Liver (tissue), 9 donors: ENCODE measurements around the gene B4GALT4. TPM values are rescaled to one million over a fixed set of nuclear protein-coding genes. Genes with fewer than 3 reads are reported as not detected.

Experiments used
- DNase-seq: peaks from one replicate; pipeline ENCODE4 v3.0.0-alpha.2; 2017; ENCODE audit warnings: low spot score
- H3K27ac ChIP-seq, 2 donors: one replicate each; pipeline ENCODE4 v1.7.0; 2013; ENCODE audit warnings: inconsistent platforms in 2 of 2, low read length in 2 of 2, control low read depth in 1 of 2, low read depth in 1 of 2, mild to moderate bottlenecking in 1 of 2
- H3K27me3 ChIP-seq, 4 donors: one replicate each; pipeline versions ENCODE4 v1.6.1 to v1.7.0; 2013; ENCODE audit warnings: low read length in 3 of 4, inconsistent platforms in 1 of 4, mild to moderate bottlenecking in 1 of 4, moderate library complexity in 1 of 4; ENCODE audit not compliant: control insufficient read depth in 4 of 4, insufficient read depth in 4 of 4
- H3K36me3 ChIP-seq, 4 donors: one replicate each; pipeline versions ENCODE4 v1.6.1 to v1.7.0; 2013; ENCODE audit warnings: low read length in 3 of 4, mild to moderate bottlenecking in 3 of 4, low read depth in 1 of 4, moderate library complexity in 1 of 4; ENCODE audit not compliant: control insufficient read depth in 4 of 4, insufficient read depth in 3 of 4
- H3K4me1 ChIP-seq, 4 donors: one replicate each; pipeline versions ENCODE4 v1.6.1 to v1.7.0; 2013; ENCODE audit warnings: low read length in 3 of 4, mild to moderate bottlenecking in 3 of 4, moderate library complexity in 1 of 4; ENCODE audit not compliant: control insufficient read depth in 4 of 4, insufficient read depth in 4 of 4
- H3K4me3 ChIP-seq, 3 donors: one replicate each; pipeline versions ENCODE4 v1.6.1 to v1.7.0; 2013; ENCODE audit warnings: low read length in 3 of 3, control low read depth in 1 of 3, low read depth in 1 of 3, mild to moderate bottlenecking in 1 of 3
- H3K9ac ChIP-seq, 2 donors: one replicate each; pipeline ENCODE4 v1.7.0; 2013; ENCODE audit warnings: low read length in 2 of 2, mild to moderate bottlenecking in 2 of 2, moderate library complexity in 2 of 2, control low read depth in 1 of 2, low read depth in 1 of 2
- H3K9me3 ChIP-seq, 4 donors: one replicate each; pipeline versions ENCODE4 v1.6.1 to v1.7.0; 2013; ENCODE audit warnings: low read length in 3 of 4; ENCODE audit not compliant: control insufficient read depth in 4 of 4
- ATF3 ChIP-seq: IDR thresholded peaks from 2 replicates; pipeline ENCODE4 v1.6.1; 2016; ENCODE audit warnings: antibody characterized with exemption
- CTCF ChIP-seq: fragments of 150-350 bp; IDR thresholded peaks from 2 replicates; pipeline ENCODE4 v1.5.1; 2017; ENCODE audit warnings: improper control_type of control experiment, low read depth, low read length; ENCODE audit not compliant: missing input control
- EGR1 ChIP-seq, 2 donors: IDR thresholded peaks; 2 replicates each; pipeline ENCODE4 v1.6.1; 2016 to 2018; ENCODE audit warnings: antibody characterized with exemption in 2 of 2, low read depth in 2 of 2
- FOXA1 ChIP-seq: IDR thresholded peaks from 2 replicates; pipeline ENCODE4 v1.6.1; 2016; ENCODE audit warnings: antibody characterized with exemption
- FOXA2 ChIP-seq: IDR thresholded peaks from 2 replicates; pipeline ENCODE4 v1.6.1; 2016; ENCODE audit warnings: antibody characterized with exemption
- GABPA ChIP-seq, 2 donors: IDR thresholded peaks in 1 of 2; conservative IDR thresholded peaks in 1 of 2; 2 replicates each; pipeline ENCODE4 v1.6.1; 2016; ENCODE audit warnings: antibody characterized with exemption in 2 of 2, mild to moderate bottlenecking in 1 of 2, moderate library complexity in 1 of 2
- HNF4A ChIP-seq, 2 donors: conservative IDR thresholded peaks; 2 replicates each; pipeline ENCODE4 v1.6.1; 2016; ENCODE audit warnings: antibody characterized with exemption in 2 of 2, mild to moderate bottlenecking in 2 of 2
- HNF4G ChIP-seq: IDR thresholded peaks from 2 replicates; pipeline ENCODE4 v1.6.1; 2016; ENCODE audit warnings: antibody characterized with exemption
- JUND ChIP-seq, 2 donors: IDR thresholded peaks; 2 replicates each; pipeline ENCODE4 v1.6.1; 2016; ENCODE audit warnings: antibody characterized with exemption in 2 of 2
- MAX ChIP-seq: IDR thresholded peaks from 2 replicates; pipeline ENCODE4 v1.6.1; 2016; ENCODE audit warnings: antibody characterized with exemption
- NR2F2 ChIP-seq: IDR thresholded peaks from 2 replicates; pipeline ENCODE4 v1.6.1; 2016; ENCODE audit warnings: antibody characterized with exemption
- RAD21 ChIP-seq, 2 donors: IDR thresholded peaks; 2 replicates each; pipeline ENCODE4 v1.6.1; 2016; ENCODE audit warnings: antibody characterized with exemption in 2 of 2, mild to moderate bottlenecking in 2 of 2
- REST ChIP-seq: IDR thresholded peaks from 2 replicates; pipeline ENCODE4 v1.6.1; 2016; ENCODE audit warnings: antibody characterized with exemption, mild to moderate bottlenecking
- RXRA ChIP-seq, 2 donors: IDR thresholded peaks; 2 replicates each; pipeline ENCODE4 v1.6.1; 2017 to 2018; ENCODE audit warnings: antibody characterized with exemption in 2 of 2, mild to moderate bottlenecking in 1 of 2
- SP1 ChIP-seq: IDR thresholded peaks from 2 replicates; pipeline ENCODE4 v1.6.1; 2018; ENCODE audit warnings: antibody characterized with exemption, mild to moderate bottlenecking
- TAF1 ChIP-seq: conservative IDR thresholded peaks from 2 replicates; pipeline ENCODE4 v1.6.1; 2016; ENCODE audit warnings: antibody characterized with exemption, mild to moderate bottlenecking
- YY1 ChIP-seq: IDR thresholded peaks from 2 replicates; pipeline ENCODE4 v1.6.1; 2016; ENCODE audit warnings: antibody characterized with exemption, mild to moderate bottlenecking
- ZBTB33 ChIP-seq: IDR thresholded peaks from 2 replicates; pipeline ENCODE4 v1.6.1; 2016; ENCODE audit warnings: antibody characterized with exemption
- WGBS: extraction: QIAGEN DNeasy Blood & Tissue Kit; methylation state at CpG from one replicate; pipeline ENCODE4 v1.1.7; 2013; 5-methylcytosine and 5-hydroxymethylcytosine counted together
- polyA plus RNA-seq, 2 donors: library from polyadenylated mRNA; stranded (reverse) in 1 of 2; unstranded in 1 of 2; fragments of 200-250 nt in 1 of 2; fragments of >200 nt in 1 of 2; fragmentation: Nextera tagmentation in 1 of 2; extraction: Ambion mirVana in 1 of 2; gene quantifications; one replicate each; pipeline versions ENCODE4 v1.2.1 to v1.2.3, GENCODE V29; 2013 to 2015
- total RNA-seq, 2 donors: library from RNA; depleted of rRNA; stranded (reverse); fragments of >200 nt; gene quantifications; one replicate each; pipeline ENCODE4 v1.2.3, GENCODE V29; 2014
- donor health status: healthy.
- donor health status: healthy.
- donor health status: healthy.
- donor health status: healthy.
- donor health status: healthy.

B4GALT4 gene
- total and polyA plus RNA-seq, 4 donors = 9.3 to 14.6 (median 10.5) TPM

GRCh38 chr3:119227070-119227850 lies 13.4 kb downstream of the B4GALT4 start (continued):
- TF ChIP-seq REST (no peak), NR2F2 (no peak), HNF4G (no peak), SP1 (no peak), TAF1 (no peak), JUND (IDR thresholded peaks at IDR 0.05) (no peak), EGR1 (IDR thresholded peaks at IDR 0.05; ENCODE audit: low read depth in 2 of 2) (no peak), RAD21 (IDR thresholded peaks at IDR 0.05) (no peak), ZBTB33 (no peak)

- TF ChIP-seq TAF1 (no peak), HNF4A (conservative IDR thresholded peaks at IDR 0.05) (no peak), CTCF (no peak), RXRA (IDR thresholded peaks at IDR 0.05) (no peak), GABPA (IDR thresholded peaks at IDR 0.05 in 1 of 2, conservative IDR thresholded peaks at IDR 0.05 in 1 of 2) (no peak), FOXA1 (no peak), FOXA2 (no peak), YY1 (no peak), REST (no peak), ZBTB33 (no peak), HNF4G (no peak), ATF3 (no peak), NR2F2 (no peak), EGR1 (IDR thresholded peaks at IDR 0.05; ENCODE audit: low read depth in 2 of 2) (no peak), RAD21 (IDR thresholded peaks at IDR 0.05) (no peak), MAX (no peak), SP1 (no peak), JUND (IDR thresholded peaks at IDR 0.05) (no peak)
- no peaks in the 10 kb centered on the region for H3K9me3 ChIP-seq
- DNase-seq = no peak
- no peak overlapping the region for H3K27ac ChIP-seq
- H3K9ac ChIP-seq = no peak overlapping the region
- H3K27me3 ChIP-seq = no peaks in the 10 kb centered on the region
- H3K36me3 ChIP-seq = peaks cover 0 to 54% (median 49%) of the 10 kb centered on the region in 4 donors
- 88% methylated on average over 3 of the region's 3 CpGs for WGBS
- peaks cover 0 to 8% (median 2%) of the 10 kb centered on the region in 4 donors for H3K4me1 ChIP-seq
- no peak overlapping the region for H3K4me3 ChIP-seq
Measured at GRCh38 chr3:119225121-119225520, 15.6 kb downstream of the B4GALT4 start.
